ENCODE data around the gene PRSS22. TPM values are rescaled to one million over a fixed set of nuclear protein-coding genes. Genes with fewer than 3 reads are reported as not detected.

Gene PRSS22
- polyA plus RNA-seq, 1 donor = 0.63 TPM

DNA sequence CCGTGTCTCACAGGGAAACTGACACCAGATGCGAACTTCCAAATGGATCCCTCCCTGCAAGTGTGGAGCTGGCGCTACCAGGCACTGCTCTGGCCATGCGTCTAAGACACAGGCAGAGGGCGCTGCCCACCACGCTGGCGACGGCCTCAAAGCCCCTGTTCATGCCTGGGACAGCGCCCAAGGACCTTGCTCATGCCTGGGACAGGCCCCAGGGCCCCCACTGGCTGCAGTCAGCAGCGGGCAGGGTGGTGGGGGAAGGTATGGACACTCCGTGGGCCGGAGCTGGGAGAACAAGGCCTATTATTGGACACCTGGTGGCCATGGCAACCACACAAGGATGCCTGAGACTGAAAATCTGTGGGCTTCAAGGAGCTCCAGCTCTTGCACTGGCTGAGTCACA is 19.0 kb downstream of the PRSS22 start:
- WGBS (ENCODE audit: insufficient coverage, low lambda C conversion rate) = no CpG with 5 or more reads among the region's 12 CpGs

DNA sequence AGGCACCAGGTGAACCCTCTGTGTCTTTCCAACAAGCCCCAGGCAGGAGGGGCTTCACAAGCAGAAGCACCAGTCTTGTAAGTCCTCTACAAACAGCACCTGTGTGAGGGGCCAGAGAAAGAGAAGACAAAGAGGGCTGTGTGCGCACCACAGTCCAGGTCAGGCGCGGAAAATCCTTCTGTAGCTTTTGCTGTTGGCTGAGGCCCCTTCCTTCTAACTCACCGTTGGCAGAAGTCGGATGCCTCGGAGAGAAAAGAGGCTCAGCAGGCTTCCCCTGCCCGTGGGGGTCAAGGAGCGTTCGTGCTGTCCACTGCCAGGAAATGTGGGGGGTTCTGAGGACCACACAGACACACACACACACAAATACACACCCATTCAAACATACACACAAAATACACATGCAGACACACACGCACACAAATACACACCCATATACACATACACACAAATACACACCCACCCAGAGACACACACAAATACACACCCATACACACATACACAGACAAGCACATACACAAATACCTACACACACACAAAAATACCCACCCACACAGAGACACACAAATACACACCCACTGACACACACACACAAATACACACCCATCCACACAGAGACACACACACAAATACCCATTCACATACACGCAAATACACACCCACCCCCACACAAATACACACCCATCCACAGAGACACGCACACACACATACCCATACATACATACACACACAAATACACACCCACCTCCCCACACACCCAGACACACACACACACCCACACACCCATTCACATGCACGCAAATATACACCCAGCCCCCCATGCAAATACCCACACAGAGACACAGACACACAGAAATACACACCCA is 21.1 kb downstream of the PRSS22 start:
- Histone ChIP-seq H3K27ac (ENCODE audit: low read length) (no peak overlapping the region), H3K27me3 (ENCODE audit: control insufficient read depth, insufficient read depth, low read length) (no peaks in the 10 kb centered on the region)
- WGBS (ENCODE audit: insufficient coverage, low lambda C conversion rate) = no CpG with 5 or more reads among the region's 13 CpGs

More for the DNA sequence above, 19.0 kb downstream of the PRSS22 start:
- peaks cover 7% of the 10 kb centered on the region for H3K9me3 ChIP-seq (ENCODE audit: control insufficient read depth, low read depth, low read length)
- peaks cover 2% of the 10 kb centered on the region for H3K27me3 ChIP-seq (ENCODE audit: control insufficient read depth, insufficient read depth, low read length)
- peak; percentile 50 to 53 for DNase-seq
- H3K4me3 ChIP-seq (ENCODE audit: low read length) = no peak overlapping the region
- H3K27ac ChIP-seq (ENCODE audit: low read length) = no peak overlapping the region
- H3K4me1 ChIP-seq (ENCODE audit: control insufficient read depth, insufficient read depth, low read length) = no peaks in the 10 kb centered on the region
- no peaks in the 10 kb centered on the region for H3K36me3 ChIP-seq (ENCODE audit: control insufficient read depth, insufficient read depth, low read length)

DNA sequence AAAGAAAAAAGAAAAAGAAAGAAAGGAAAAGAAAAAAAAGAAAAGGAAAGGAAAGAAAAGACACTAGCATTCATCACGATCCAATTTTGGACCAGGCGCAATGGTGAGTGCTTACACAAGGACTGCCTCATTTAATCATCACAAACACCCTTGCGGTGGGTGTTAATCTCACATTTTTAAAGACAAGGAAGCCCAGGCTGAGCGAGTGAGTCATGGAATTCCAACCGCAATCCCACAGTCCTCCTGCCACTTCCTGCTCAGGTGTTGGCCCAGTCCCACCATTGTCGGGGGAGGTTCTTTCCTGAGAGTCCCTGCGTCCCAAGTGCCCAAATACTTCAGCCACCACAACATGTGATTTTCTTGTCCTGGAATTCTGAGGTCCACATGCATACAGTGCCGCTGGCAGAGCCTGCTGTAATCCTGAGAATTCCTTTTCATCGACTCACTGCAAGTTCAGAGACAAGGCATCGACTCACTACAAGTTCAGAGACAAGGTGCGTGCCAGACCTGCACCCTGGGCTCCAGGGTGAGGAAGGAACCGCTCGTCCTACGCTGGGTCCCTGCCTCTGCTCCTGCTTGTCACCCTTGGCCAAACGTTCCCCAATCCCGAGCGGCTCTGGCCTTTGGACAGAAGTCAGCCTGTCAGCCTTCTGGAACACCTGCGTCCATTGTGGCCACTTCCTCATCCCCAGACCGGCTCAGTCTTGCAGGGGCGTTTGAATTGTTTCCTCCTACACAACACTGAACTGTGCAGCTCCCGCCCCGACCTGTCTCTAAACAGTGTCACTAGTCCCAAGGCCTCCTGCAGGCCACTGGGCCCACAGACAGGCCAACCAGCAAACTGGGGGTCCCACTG is 22.1 kb downstream of the PRSS22 start:
- 77% methylated on average over 2 of the region's 22 CpGs for WGBS (ENCODE audit: insufficient coverage, low lambda C conversion rate)
- H3K9me3 ChIP-seq (ENCODE audit: control insufficient read depth, low read depth, low read length) = peaks cover 6% of the 10 kb centered on the region
- H3K4me1 ChIP-seq (ENCODE audit: control insufficient read depth, insufficient read depth, low read length) = no peaks in the 10 kb centered on the region
- no peaks in the 10 kb centered on the region for H3K36me3 ChIP-seq (ENCODE audit: control insufficient read depth, insufficient read depth, low read length)
- DNase-seq = no peak
- no peak overlapping the region for H3K27ac ChIP-seq (ENCODE audit: low read length)
- no peaks in the 10 kb centered on the region for H3K27me3 ChIP-seq (ENCODE audit: control insufficient read depth, insufficient read depth, low read length)
- H3K4me3 ChIP-seq (ENCODE audit: low read length) = no peak overlapping the region

More for the DNA sequence above, 21.1 kb downstream of the PRSS22 start:
- no peak overlapping the region for H3K4me3 ChIP-seq (ENCODE audit: low read length)
- no peak for DNase-seq
- peaks cover 3% of the 10 kb centered on the region for H3K9me3 ChIP-seq (ENCODE audit: control insufficient read depth, low read depth, low read length)
- H3K36me3 ChIP-seq (ENCODE audit: control insufficient read depth, insufficient read depth, low read length) = no peaks in the 10 kb centered on the region
- H3K4me1 ChIP-seq (ENCODE audit: control insufficient read depth, insufficient read depth, low read length) = no peaks in the 10 kb centered on the region

DNA sequence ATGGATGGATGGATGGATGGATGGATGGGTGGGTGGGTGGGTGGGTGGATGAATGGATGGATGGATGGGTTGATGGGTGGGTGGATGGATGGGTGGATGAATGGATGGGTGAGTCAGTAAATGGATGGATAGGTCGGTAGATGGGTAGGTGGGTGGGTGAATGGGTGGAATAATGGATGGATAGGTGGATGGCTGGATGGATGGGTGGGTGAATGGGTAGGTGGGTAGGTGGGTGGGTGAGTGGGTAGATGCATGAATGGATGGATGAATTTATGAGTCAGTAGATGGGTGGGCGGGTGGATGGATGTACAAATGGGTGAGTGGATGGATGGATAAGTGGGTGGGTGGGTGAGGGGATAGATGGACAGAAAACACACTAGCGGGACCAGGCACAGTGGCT is 23.0 kb downstream of the PRSS22 start:
- Histone ChIP-seq H3K27ac (ENCODE audit: low read length) (no peak overlapping the region), H3K4me3 (ENCODE audit: low read length) (no peak overlapping the region), H3K4me1 (ENCODE audit: control insufficient read depth, insufficient read depth, low read length) (peaks cover 6% of the 10 kb centered on the region), H3K9me3 (ENCODE audit: control insufficient read depth, low read depth, low read length) (peaks cover 10% of the 10 kb centered on the region), H3K27me3 (ENCODE audit: control insufficient read depth, insufficient read depth, low read length) (no peaks in the 10 kb centered on the region), H3K36me3 (ENCODE audit: control insufficient read depth, insufficient read depth, low read length) (no peaks in the 10 kb centered on the region)
- no peak for DNase-seq
- WGBS (ENCODE audit: insufficient coverage, low lambda C conversion rate) = no CpG with 5 or more reads among the region's 3 CpGs

DNA sequence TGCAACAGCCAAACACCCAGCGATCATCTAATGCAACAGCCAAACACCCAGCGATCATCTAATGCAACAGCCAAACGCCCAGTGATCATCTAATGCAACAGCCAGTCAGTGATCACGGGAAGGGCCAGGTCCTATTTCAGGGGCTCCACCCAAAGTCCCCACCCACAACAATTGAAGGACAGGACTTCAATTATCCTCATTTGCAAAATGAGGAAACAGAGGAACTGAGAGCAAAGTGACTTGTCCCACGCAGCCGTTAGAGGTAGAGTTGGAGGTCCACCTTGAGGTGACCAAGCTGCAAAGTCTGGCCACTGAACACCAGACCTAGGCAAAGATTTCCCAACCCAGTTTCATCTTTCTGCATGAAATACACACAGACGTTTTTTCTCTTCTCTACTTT is 24.2 kb downstream of the PRSS22 start:
- Histone ChIP-seq H3K9me3 (ENCODE audit: control insufficient read depth, low read depth, low read length) (peaks cover 10% of the 10 kb centered on the region), H3K27me3 (ENCODE audit: control insufficient read depth, insufficient read depth, low read length) (no peaks in the 10 kb centered on the region)
- no peak for DNase-seq

DNA sequence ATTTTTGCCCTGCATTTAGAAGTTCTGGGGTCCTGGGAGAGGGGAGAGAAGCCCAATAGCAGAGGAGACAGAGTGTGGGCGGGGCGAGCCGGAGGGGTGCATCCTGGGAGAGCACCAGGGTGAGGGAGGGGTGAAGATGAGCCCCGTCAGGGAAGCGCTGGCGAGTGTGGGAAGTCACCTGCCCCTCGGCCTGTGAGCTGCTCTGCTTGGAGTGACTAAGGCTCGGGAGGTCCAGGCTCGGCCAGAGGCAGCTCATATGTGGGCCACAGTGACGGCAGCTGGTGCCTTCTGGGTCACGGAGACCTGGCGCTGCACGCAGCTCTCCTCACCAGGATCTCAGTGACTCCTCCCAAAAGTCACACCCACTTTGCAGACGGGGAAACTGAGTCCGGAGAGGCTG is 26.8 kb downstream of the PRSS22 start:
- Histone ChIP-seq H3K36me3 (ENCODE audit: control insufficient read depth, insufficient read depth, low read length) (no peaks in the 10 kb centered on the region), H3K4me3 (ENCODE audit: low read length) (no peak overlapping the region), H3K27ac (ENCODE audit: low read length) (no peak overlapping the region), H3K4me1 (ENCODE audit: control insufficient read depth, insufficient read depth, low read length) (peaks cover 14% of the 10 kb centered on the region), H3K27me3 (ENCODE audit: control insufficient read depth, insufficient read depth, low read length) (no peaks in the 10 kb centered on the region), H3K9me3 (ENCODE audit: control insufficient read depth, low read depth, low read length) (peaks cover 10% of the 10 kb centered on the region)
- no CpG with 5 or more reads among the region's 15 CpGs for WGBS (ENCODE audit: insufficient coverage, low lambda C conversion rate)
- DNase-seq = no peak

More for the DNA sequence above, 24.2 kb downstream of the PRSS22 start:
- H3K4me1 ChIP-seq (ENCODE audit: control insufficient read depth, insufficient read depth, low read length) = peaks cover 14% of the 10 kb centered on the region
- WGBS (ENCODE audit: insufficient coverage, low lambda C conversion rate) = 20% methylated on average over 1 of the region's 7 CpGs
- H3K4me3 ChIP-seq (ENCODE audit: low read length) = no peak overlapping the region
- no peaks in the 10 kb centered on the region for H3K36me3 ChIP-seq (ENCODE audit: control insufficient read depth, insufficient read depth, low read length)
- no peak overlapping the region for H3K27ac ChIP-seq (ENCODE audit: low read length)

DNA sequence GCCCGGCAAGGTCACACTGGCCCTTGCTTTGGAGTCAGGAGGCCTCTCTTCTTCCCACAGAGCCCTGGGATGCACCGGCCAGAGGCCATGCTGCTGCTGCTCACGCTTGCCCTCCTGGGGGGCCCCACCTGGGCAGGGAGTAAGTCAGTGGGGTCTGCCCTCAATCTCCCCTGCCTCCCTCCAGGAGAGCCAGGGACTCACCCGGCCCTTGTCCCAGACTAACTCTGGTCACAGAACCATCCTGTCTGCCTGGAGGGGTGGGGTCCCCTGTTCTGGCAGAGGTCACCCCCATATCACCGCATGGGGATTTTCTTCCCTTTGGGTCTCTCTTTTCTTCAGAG is 27.6 kb downstream of the PRSS22 start:
- peaks cover 14% of the 10 kb centered on the region for H3K4me1 ChIP-seq (ENCODE audit: control insufficient read depth, insufficient read depth, low read length)
- H3K9me3 ChIP-seq (ENCODE audit: control insufficient read depth, low read depth, low read length) = peaks cover 10% of the 10 kb centered on the region
- H3K27ac ChIP-seq (ENCODE audit: low read length) = peak overlapping the region; percentile 68
- no peaks in the 10 kb centered on the region for H3K36me3 ChIP-seq (ENCODE audit: control insufficient read depth, insufficient read depth, low read length)
- no CpG with 5 or more reads among the region's 5 CpGs for WGBS (ENCODE audit: insufficient coverage, low lambda C conversion rate)
- H3K4me3 ChIP-seq (ENCODE audit: low read length) = no peak overlapping the region
- H3K27me3 ChIP-seq (ENCODE audit: control insufficient read depth, insufficient read depth, low read length) = no peaks in the 10 kb centered on the region
- no peak for DNase-seq

DNA sequence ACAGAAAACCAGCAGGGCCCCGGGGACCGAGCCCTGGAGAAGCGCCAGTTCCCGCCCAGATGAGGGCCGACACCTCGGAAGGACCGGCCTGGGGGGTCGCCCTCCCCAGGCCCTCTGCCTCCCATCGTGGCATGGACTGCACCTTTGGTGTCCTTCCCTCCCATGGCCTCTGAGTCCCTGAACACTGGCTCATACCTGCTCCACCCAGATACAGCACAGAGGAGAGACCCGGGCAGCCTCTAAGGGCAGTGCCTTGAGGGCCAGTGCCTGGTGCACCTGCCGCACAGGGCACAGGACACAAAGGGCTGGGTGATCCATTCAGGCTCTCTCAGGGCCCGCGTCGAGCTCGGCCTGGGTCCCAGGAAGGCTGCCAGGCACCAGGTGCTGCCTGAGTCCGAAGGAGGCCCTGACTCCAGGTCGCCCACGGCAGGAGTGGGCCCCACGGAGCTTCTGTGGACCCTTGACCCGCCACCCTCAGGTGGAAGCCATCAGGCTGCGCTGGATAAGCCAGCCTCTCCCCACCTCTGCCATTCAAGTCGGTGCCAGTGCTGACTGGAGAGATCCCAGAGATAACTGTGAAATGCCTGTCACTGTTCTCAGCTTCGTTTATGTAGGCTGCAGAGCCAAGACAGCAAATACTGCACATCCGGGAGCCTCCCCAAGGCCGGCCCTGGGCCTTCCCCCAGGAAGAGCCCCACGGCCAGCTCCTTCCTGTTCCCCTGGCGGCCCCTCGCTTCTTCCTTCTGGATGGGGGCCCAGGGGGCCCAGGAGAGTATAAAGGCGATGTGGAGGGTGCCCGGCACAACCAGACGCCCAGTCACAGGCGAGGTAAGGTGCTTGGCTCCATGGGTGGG is 28.2 kb downstream of the PRSS22 start, which contains the start of gene ZG16B:
TSS of gene ZG16B (plus strand) at position 803 of the 854 bp plus-strand sequence. CDS start 139 bp downstream, outside the sequence.
- Histone ChIP-seq H3K9me3 (ENCODE audit: control insufficient read depth, low read depth, low read length) (peaks cover 10% of the 10 kb centered on the region), H3K27me3 (ENCODE audit: control insufficient read depth, insufficient read depth, low read length) (no peaks in the 10 kb centered on the region), H3K4me3 (ENCODE audit: low read length) (no peak within 1 kb of the TSS), H3K27ac (ENCODE audit: low read length) (peak within 1 kb of the TSS; percentile 68), H3K4me1 (ENCODE audit: control insufficient read depth, insufficient read depth, low read length) (peaks cover 14% of the 10 kb centered on the region), H3K36me3 (ENCODE audit: control insufficient read depth, insufficient read depth, low read length) (no peaks in the 10 kb centered on the region)
- peak; percentile 44 to 66 for DNase-seq
- WGBS (ENCODE audit: insufficient coverage, low lambda C conversion rate) = no CpG with 5 or more reads among the region's 32 CpGs

DNA sequence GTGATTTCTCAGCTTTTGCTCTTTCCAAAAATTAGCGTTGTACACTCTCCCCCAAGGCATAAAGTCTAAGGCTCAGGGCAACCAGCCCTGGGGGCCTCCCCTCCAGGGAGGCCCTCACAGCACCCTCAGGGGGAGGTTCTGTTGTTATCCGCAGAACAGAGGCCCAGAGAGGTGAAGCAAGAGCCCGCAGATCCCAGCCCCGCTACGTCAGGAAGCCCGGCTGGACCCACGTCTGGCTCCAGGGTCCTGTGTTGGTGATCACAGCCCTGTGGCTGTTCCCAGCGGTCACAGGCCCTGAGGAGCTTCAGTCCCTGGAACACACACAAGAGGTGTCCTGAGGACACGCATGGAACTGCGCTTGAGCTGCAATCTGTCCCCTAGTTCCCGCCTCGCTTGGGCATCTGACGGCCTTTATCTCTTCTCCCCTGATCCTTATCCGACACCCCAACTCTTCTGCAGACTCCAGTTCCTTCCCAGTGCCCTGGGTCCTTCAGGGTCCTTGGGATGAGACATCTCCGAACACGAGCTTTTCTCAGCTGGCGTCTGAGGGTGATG is 29.0 kb downstream of the PRSS22 start:
- no CpG with 5 or more reads among the region's 17 CpGs for WGBS (ENCODE audit: insufficient coverage, low lambda C conversion rate)
- Histone ChIP-seq H3K4me1 (ENCODE audit: control insufficient read depth, insufficient read depth, low read length) (peaks cover 14% of the 10 kb centered on the region), H3K9me3 (ENCODE audit: control insufficient read depth, low read depth, low read length) (peaks cover 10% of the 10 kb centered on the region), H3K27ac (ENCODE audit: low read length) (no peak overlapping the region), H3K36me3 (ENCODE audit: control insufficient read depth, insufficient read depth, low read length) (no peaks in the 10 kb centered on the region), H3K4me3 (ENCODE audit: low read length) (no peak overlapping the region), H3K27me3 (ENCODE audit: control insufficient read depth, insufficient read depth, low read length) (no peaks in the 10 kb centered on the region)
- DNase-seq = no peak

DNA sequence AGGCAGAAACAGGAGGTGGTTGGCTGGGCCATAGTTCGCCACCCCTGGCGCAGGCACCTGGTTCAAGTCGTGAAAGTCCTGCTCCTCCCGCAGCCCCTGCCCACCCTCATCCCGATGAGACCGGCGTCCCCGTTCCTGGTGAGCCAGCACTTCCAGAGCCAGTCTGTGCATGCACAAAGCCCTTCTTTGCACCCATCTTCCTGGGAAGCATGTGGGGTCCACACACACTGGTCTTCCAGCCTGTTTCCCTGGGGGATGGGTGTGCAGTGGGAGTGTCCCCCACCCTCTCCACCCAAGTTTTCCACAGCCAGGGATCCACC is 29.5 kb downstream of the PRSS22 start:
- Histone ChIP-seq H3K27ac (ENCODE audit: low read length) (no peak overlapping the region), H3K4me1 (ENCODE audit: control insufficient read depth, insufficient read depth, low read length) (peaks cover 14% of the 10 kb centered on the region), H3K4me3 (ENCODE audit: low read length) (no peak overlapping the region), H3K9me3 (ENCODE audit: control insufficient read depth, low read depth, low read length) (peaks cover 10% of the 10 kb centered on the region), H3K27me3 (ENCODE audit: control insufficient read depth, insufficient read depth, low read length) (no peaks in the 10 kb centered on the region), H3K36me3 (ENCODE audit: control insufficient read depth, insufficient read depth, low read length) (no peaks in the 10 kb centered on the region)
- WGBS (ENCODE audit: insufficient coverage, low lambda C conversion rate) = no CpG with 5 or more reads among the region's 8 CpGs
- no peak for DNase-seq
